Heart left ventricle (tissue), 13 donors: ENCODE measurements around the gene NUSAP1.

Experiments
- CTCF ChIP-seq, 12 donors: fragments of 200-600 bp; sonication (generic) in 4 of 12; IDR thresholded peaks; one replicate each; pipeline versions ENCODE4 v1.5.0 to v1.8.0; 2018 to 2022; ENCODE audit warnings: antibody characterized with exemption in 12 of 12, mild to moderate bottlenecking in 5 of 12
- POLR2A ChIP-seq, 2 donors: fragments of 450-650 bp; IDR thresholded peaks; one replicate each; pipeline ENCODE4 v1.6.1; 2017; ENCODE audit warnings: antibody characterized with exemption in 2 of 2, mild to moderate bottlenecking in 2 of 2, moderate library complexity in 2 of 2
- donor health status: ischemic (EF 13 %, LVEDD 7.1; RV severe dilation, severe dysfunction).
- donor health status: DM: no; HTN: yes; CAD: no.
- donor health status: DM: no; HTN: no; CAD: no.
- donor health status: ischemic (EF 25% LVEDD 6.9; RV normal size, moderate dysfunction).
- donor health status: ischemic (EF 25% LVEDD 5.7; RV mildly dilated, moderate dysfunction).
- donor health status: ischemic (EF 35%, LVEDD 5.7; RV mildly dilated, moderate dysfunction).
- donor health status: nonischemic (EF 11% LVEDD 7.7; RV severe dilation, severe dysfunction).
- donor health status: DM: yes; HTN: yes; CAD: no.
- donor health status: PGD.
- donor health status: ischemic (EF 29% LVEDD 5.4; RV normal size, mild dysfunction).
- donor health status: nonischemic (EF 23%, LVEDD 6.1; RV moderate dilation, normal function).

GRCh38 chr15:41387646-41388045, 55.0 kb downstream of the NUSAP1 start:
- TF ChIP-seq CTCF (IDR thresholded peaks at IDR 0.05) (no peak), POLR2A (IDR thresholded peaks at IDR 0.05) (no peak)
